NCI-H2081 treated with DMSO at 0.1 percent for 48 hours (cell line): ENCODE measurements around the gene CYP2C19.
"Not testable (repeated sequence)": the region's sequence is repeated elsewhere in the genome, so short reads cannot be mapped to it uniquely, and the experiment has no call there.

Source experiments
- DNase-seq: peaks from one replicate; lab custom pipeline; 2025; lab: John Stamatoyannopoulos, UW

Gene CYP2C19

DNA sequence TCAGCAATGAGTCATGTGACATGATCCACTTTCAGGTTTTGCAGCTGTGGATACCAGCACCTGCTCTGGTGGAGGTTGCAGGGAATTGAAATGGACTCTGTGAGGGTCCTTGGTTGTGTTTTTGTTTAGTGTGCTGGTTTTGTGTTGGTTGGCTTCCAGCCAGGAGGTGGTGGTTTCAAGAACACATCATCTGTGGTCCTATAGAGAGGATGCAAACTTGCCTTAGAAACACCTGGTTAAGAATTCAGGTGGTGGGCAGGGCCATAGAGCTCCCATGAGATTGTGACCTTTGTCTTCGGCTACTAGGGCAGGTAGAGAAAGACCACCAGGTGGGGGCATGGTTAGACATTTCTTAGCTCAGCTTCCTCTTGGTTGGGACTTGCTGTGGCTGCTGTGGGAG is 116.7 kb downstream of the CYP2C19 start:
- DNase-seq, result no peak

DNA sequence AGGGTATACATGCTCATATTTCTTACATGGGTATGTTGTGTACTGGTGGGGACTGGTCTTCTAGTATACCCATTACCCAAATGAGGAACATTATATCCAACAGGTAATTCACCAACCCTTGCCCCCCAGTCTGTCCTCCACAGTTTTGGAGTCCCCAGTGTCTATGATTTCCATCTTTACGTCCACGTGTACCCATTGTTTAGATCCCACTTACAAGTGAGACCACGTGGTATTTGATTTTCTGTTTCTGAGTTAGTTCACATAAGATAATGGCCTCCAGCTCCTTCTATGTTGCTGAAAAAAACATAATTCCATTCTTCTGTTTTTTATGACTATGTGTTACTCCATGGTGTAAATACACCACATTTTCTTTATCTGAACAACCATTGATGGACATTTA is 126.6 kb downstream of the CYP2C19 start:
- no peak for DNase-seq

DNA sequence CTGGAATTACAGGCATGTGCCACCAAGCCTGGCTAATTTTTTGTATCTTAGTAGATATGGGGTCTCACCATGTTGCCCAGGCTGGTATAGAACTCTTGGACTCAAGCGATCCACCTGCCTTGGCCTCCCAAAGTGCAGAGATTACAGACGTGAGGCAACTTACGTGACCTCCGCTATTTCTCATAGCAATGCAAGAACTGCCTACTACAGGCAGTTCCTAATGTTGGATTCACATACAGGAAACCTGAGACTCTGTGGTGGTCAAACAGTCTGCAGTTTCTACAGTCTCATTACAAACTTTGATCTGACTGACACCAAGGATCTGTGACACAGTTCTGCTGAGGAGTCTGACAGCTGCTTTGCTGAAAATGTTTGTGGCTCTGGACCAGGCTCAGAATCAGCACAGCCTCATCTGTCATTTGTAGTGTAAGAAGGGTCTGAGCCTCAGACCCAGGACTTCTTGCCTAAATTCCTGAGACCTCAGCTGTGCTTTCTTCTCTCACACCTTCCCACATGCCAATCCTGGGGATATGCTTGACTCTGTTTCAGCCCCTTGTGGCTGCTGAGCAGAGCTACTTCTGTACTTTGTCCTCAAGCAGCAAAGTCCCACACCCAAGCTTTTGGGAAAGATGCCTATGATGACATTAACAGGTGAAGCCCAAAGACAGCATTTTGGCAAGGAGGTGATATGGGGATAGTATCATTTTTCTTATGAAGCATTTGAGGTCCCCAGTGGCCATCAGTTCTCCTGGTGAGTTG is 128.0 kb downstream of the CYP2C19 start:
- no peak for DNase-seq

DNA sequence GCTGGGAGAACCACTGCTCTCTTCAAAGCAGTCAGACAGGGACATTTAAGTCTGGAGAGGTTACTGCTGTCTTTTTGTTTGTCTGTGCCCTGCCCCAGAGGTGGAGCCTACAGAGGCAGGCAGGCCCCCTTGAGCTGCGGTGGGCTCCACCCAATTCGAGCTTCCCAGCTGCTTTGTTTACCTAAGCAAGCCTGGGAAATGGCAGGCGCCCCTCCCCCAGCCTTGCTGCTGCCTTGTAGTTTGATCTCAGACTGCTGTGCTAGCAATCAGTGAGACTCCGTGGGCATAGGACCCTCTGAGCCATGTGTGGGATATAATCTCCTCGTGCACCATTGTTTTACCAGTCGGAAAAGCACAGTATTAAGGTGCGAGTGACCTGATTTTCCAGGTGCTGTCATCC is 135.9 kb downstream of the CYP2C19 start:
- not testable (repeated sequence) for DNase-seq

DNA sequence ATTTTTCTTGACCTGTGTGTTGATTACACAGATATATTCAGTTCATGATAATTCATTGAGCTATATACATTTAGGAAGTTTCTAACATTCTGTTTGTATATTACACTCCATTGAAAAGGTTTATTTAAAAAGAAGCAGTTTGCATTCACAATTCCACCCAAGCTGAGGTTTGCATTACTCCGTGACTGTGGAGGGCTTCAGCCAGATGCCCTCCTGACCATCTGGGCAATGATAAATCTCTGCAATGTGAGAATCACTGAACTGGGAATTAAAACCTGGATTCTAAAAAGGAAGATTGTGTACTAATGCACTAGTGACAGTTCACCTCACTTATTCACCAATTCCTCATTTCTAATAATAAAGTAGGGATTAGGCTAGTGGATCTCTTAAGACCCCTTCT is 139.6 kb downstream of the CYP2C19 start:
- no peak for DNase-seq

DNA sequence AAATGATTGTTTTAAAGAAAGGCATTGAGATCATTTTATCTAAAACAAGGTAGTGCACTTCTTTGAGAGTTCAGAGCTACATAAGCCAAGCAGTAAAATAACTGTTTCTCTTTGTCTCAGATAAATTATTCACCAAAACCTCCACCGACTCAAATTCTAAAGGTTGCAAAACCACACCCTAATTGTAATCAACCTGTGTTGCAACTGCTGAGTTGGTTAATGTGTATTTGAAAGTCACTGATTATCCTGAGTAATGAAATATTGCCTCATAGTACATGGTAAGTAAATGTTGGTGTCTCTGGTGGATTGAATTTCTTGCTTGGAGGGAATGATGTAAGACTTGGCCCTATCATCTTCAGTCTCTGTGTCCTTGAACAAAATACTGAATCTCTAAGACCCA is 140.1 kb downstream of the CYP2C19 start:
- no peak for DNase-seq
